Measurements from ENCODE around the gene PTPN14.

The PTPN14 gene

GRCh38 chr1:214567481-214567980 is 16.1 kb upstream of the PTPN14 start:
- no peak for DNase-seq

- DNase-seq = no peak
Measured at GRCh38 chr1:214566158-214567104, 15.0 kb upstream of the PTPN14 start.

GRCh38 chr1:214565310-214565709 is 13.9 kb upstream of the PTPN14 start:
- DNase-seq = no peak

GRCh38 chr1:214563881-214564280 is 12.5 kb upstream of the PTPN14 start:
- DNase-seq = no peak

GRCh38 chr1:214557952-214558735 is 6.7 kb upstream of the PTPN14 start:
- no peak for DNase-seq

GRCh38 chr1:214553142-214553710 is 1.8 kb upstream of the PTPN14 start:
- DNase-seq = no peak

GRCh38 chr1:214552174-214552608 is 789 bp upstream of the PTPN14 start:
- DNase-seq = no peak

- no peak for DNase-seq
Measured at GRCh38 chr1:214550857-214551435, 456 bp downstream of the PTPN14 start.

- no peak for DNase-seq
Measured at GRCh38 chr1:214550013-214550856, 1.2 kb downstream of the PTPN14 start.

- DNase-seq = no peak
Measured at GRCh38 chr1:214549604-214550003, 1.8 kb downstream of the PTPN14 start.

GRCh38 chr1:214548988-214549387 is 2.4 kb downstream of the PTPN14 start:
- DNase-seq = peak in 1 of 2 experiments; percentile 6

- DNase-seq = no peak
Measured at GRCh38 chr1:214548271-214548670, 3.1 kb downstream of the PTPN14 start.

GRCh38 chr1:214547747-214548146 is 3.7 kb downstream of the PTPN14 start:
- no peak for DNase-seq

- no peak for DNase-seq
Measured at GRCh38 chr1:214546886-214547641, 4.3 kb downstream of the PTPN14 start.

GRCh38 chr1:214546084-214546483 is 5.3 kb downstream of the PTPN14 start:
- DNase-seq = no peak

GRCh38 chr1:214545293-214545692 is 6.1 kb downstream of the PTPN14 start:
- no peak for DNase-seq

- DNase-seq = no peak
Measured at GRCh38 chr1:214544791-214545190, 6.6 kb downstream of the PTPN14 start.

- no peak for DNase-seq
Measured at GRCh38 chr1:214542275-214543199, 8.9 kb downstream of the PTPN14 start.

GRCh38 chr1:214541693-214542092 is 9.7 kb downstream of the PTPN14 start:
- DNase-seq = no peak

- no peak for DNase-seq
Measured at GRCh38 chr1:214541206-214541605, 10.2 kb downstream of the PTPN14 start.
